Measurements from ENCODE around the gene PLEKHM1.
"Not testable (repeated sequence)": the region's sequence is repeated elsewhere in the genome, so short reads cannot be mapped to it uniquely, and the experiment has no call there.

DNA sequence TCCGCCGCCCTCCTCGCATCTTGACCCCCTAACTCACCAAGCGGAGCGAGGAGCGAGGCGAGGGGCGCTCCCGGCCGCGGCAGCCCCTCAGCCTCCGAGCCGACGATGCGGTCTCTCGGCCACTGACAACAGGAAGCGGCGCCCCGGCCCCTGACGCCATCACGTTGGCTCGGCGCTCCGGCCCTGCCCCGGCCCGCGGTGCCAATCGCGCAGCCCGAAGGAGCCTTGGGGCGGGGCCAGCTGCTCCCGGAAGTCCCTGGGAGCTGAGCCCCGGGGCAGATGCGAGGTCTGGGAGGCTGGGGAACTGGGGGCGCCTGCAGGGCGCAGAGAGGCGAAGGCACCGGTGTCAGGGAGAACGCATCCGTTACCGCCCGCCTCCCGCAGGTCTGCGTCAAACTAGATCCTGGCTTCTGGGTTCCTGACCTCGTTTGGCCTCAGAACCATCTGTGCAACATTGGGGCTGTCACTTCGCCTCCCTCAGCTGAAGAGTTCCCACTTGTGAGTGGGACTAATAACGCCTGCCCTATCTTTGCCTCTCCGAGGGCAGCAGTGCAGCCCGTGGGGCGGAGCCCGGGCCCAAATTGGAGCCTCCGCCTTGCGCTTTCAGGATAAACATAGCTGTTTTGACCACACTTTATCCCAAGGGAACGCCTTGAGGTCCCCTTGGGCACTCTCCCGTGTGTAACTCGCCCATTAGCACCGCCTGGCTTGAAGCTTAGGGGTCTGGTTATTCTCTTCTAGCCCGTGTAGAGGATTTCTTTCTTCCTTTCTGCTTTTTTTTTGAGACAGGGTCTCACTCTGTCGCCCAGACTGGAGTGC is at the start of gene PLEKHM1:
- TF ChIP-seq, protein P1, sequence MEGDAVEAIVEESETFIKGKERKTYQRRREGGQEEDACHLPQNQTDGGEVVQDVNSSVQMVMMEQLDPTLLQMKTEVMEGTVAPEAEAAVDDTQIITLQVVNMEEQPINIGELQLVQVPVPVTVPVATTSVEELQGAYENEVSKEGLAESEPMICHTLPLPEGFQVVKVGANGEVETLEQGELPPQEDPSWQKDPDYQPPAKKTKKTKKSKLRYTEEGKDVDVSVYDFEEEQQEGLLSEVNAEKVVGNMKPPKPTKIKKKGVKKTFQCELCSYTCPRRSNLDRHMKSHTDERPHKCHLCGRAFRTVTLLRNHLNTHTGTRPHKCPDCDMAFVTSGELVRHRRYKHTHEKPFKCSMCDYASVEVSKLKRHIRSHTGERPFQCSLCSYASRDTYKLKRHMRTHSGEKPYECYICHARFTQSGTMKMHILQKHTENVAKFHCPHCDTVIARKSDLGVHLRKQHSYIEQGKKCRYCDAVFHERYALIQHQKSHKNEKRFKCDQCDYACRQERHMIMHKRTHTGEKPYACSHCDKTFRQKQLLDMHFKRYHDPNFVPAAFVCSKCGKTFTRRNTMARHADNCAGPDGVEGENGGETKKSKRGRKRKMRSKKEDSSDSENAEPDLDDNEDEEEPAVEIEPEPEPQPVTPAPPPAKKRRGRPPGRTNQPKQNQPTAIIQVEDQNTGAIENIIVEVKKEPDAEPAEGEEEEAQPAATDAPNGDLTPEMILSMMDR (conservative IDR thresholded peaks at IDR 0.05; ENCODE audit: low read length), result not testable (repeated sequence)
- TF ChIP-seq EZH2phosphoT487 (IDR thresholded peaks at IDR 0.05; ENCODE audit: borderline replicate concordance), result not testable (repeated sequence)
